NCI-H446 treated with DMSO at 0.1 percent for 48 hours (cell line): Measurements from ENCODE around the gene ARID3A.

Experiments used
- DNase-seq: peaks from one replicate; lab custom pipeline; 2025; lab: John Stamatoyannopoulos, UW

Gene ARID3A

DNA sequence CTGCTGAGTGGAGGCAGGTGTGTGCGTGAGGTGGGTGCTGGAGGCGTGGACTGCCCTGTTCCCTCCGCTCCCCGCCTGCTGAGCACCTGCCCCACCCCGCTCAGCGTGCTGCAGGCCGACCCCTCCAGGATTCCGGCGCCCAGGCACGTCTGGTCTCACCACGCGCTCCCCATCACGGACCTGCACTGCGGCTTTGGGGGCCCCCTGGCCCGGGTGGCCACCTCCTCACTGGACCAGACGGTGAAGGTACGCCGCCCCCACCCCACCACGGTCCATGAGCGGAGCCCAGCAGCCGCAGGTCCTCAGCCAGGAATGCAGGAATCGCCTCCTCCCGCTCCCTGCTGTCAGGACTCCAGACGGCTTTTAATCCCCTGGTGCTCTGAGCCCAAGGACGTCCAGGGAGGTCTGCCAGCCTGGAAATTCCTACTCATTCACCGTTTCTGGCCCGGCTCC lies 64.3 kb downstream of the ARID3A start:
- no peak for DNase-seq

DNA sequence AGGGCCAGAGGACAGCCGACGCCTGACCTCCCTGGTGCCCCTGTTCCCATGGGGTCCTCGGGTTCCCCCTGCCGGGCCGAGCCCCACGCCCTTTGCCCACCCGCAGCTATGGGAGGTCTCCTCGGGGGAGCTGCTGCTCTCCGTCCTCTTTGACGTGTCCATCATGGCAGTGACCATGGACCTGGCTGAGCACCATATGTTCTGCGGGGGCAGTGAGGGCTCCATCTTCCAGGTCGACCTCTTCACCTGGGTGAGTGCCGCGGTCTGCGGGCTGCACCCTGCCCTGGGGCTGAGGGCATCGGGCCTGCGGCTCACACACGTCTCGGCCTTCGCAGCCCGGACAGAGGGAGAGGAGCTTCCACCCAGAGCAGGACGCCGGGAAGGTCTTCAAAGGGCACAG lies 64.9 kb downstream of the ARID3A start:
- DNase-seq = no peak

DNA sequence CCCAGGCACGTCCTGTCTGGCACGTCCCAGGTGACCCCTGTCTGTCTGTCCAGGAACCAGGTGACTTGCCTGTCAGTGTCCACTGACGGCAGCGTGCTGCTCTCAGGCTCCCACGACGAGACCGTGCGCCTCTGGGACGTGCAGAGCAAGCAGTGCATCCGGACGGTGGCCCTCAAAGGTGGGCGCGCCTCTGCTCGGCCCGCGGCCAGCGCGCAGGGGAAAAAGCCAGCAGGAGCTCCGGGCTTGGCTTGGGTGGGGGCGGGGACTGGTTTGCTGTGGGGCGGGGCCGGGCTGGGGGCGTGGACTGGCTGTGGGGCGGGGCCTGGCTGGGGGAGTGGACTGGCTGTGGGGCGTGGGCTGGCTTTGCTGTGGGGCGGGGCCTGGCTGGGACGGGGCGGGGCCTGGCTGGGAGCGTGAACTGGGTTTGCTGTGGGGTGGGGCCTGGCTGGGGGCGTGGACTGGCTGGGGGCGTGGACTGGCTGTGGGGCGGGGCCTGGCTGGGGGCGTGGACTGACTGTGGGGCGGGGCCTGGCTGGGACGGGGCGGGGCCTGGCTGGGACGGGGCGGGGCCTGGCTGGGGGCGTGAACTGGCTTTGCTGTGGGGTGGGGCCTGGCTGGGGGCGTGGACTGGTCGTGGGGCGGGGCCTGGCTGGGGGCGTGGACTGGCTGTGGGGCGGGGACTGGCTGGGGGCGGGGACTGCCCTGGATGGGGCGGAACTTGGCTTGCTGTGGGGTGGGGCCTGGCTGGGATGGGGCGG lies 65.5 kb downstream of the ARID3A start:
- DNase-seq = peak; percentile 17

DNA sequence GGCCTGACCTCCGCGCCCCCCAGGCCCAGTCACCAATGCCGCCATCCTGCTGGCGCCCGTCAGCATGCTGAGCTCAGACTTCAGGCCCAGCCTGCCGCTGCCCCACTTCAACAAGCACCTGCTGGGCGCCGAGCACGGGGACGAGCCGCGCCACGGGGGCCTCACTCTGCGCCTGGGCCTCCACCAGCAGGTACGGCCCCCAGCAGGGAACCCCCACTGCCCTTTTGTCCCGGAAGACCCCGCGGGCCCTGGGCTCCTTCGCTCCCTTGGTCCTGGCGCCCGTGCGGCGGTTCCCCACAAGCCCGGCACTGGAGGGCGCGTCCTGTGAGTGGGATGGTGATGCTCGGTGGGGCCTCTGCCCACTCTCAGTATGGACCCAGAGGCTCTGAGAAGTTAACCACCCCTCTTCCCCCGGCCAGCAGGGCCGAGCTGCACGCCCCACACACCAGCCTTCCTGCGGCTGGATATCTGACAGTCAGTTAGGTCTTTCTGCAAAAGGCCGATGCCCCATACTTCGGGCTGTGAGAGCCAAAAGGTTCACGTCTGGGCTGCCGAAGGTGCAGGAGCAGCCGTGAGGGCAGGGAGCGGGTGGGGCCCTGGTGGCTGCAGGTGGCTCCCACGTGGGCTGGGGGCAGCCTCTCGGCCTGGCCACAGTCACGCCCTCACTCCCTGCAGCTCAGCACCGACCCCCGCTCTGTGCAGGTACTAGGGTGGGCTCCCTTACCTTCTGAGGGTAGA lies 66.3 kb downstream of the ARID3A start:
- DNase-seq = no peak

DNA sequence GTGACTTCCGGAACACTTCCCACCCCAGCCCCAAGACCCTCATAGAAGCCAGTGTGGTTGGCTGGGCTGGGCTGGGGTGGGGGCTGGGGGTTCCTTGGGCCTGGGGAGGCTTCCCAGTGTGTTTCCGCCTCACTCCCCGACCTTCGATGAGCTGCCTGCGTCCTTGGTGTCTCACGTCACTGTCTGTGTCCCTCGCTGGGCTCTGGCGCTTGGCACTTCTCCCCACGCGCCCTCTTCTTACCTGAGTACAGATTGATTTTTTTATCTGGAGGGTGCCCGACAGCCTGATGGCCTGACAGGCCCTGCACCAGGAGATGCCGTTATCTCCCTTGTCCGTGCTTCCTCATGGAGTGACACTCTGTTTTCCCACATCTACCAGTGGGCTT lies 66.8 kb downstream of the ARID3A start:
- DNase-seq = no peak

DNA sequence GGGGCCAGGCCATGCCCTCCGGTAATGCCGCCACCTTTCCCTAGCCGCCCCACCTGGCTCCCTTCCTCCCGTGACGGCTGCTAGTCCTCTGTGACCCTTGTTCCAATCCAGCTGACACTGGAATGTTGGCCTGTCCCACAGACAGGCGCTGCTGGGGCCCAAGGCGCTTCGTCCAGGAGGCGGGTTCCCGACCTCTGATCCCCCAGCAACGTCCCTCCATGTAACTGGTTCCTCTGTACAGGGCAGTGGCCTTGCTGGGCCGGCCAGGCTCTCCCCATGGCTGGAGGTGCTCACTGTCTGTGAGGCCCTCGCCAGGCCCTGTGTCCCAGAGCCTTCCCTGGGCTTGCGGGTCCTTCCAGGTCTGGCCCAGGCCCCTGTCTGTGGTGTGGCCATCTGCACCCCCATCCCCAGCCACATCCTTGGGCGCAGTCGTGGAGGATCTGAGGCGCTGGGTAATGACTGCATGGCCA lies 67.6 kb downstream of the ARID3A start:
- no peak for DNase-seq

DNA sequence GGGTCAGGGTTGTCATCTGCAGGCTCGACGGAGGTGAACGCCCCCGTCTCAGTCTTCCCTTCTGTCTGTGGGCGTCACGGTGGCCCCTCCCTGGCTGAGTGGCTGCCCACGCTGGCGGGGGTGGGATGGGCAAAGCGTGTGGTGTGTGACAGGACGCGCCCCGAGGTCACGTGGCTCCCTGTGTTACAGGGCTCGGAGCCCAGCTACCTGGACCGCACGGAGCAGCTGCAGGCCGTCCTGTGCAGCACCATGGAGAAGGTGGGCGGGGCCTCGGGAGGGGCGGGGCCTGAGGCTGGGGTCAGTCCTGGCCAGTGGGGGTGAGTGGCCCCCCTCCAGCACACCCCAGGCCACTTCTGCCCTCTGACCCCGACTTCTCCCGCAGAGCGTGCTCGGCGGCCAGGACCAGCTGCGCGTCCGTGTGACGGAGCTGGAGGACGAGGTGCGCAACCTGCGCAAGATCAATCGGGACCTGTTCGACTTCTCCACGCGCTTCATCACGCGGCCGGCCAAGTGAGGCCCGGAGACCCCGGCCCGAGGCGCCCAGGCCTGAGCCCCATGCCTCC lies 68.1 kb downstream of the ARID3A start:
- no peak for DNase-seq

DNA sequence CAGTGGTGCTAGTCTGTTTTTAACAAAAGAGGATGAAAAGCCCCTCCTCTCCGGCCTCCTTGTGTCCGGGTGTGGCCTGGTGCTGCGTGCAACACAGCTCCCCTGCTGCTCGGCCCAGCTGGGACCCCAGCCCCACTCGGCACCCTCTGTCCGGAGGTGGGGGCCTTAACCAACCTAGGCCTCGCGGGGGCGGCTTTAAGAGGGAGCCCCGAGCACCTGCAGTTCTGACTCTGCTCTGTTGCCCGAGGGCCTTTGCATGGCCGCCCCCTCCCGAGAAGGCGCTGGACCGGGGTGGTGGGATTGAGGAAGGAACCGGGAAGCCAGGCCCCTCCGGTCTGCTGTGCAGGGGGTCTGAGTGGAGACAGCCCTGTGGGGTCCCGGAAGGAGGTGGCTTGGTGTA lies 68.7 kb downstream of the ARID3A start:
- DNase-seq = no peak

DNA sequence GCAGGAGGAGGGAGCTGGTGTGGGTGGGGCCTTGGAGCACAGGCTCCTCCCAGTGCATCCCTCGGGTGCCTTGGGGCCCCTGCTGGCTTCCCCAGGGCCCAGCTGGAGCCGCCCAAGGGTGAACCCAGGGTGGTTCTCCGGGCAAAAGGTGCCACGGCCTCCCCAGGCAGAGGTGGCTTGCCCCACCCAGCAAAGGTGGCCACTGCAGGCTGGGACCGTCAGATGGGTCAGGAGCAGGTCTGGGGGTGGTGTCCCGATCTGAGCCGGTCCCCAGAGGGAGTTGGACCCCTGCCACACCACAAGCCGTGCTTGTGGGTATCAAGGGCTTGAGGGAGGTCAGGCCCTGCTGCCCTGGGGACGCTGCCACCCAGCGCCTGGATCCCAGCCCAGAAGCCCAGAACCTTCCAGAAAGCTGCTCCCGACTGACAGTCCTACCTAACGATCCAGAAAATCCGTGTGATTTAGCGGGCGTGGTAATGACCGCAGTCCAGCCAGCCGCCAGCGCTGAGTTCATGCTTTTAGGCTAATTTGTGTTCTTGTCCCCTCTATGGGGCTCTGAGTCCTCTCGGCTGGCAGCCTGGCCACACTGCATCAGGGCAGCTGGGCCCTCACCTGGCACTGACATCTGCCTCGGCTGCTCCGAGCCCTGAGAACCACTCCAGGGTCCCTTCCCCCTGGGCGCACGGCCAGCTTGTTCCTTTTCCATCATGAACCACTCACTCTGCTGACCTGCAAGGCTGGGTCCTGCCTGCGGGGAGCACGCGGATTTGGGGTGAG lies 69.4 kb downstream of the ARID3A start:
- DNase-seq = no peak

DNA sequence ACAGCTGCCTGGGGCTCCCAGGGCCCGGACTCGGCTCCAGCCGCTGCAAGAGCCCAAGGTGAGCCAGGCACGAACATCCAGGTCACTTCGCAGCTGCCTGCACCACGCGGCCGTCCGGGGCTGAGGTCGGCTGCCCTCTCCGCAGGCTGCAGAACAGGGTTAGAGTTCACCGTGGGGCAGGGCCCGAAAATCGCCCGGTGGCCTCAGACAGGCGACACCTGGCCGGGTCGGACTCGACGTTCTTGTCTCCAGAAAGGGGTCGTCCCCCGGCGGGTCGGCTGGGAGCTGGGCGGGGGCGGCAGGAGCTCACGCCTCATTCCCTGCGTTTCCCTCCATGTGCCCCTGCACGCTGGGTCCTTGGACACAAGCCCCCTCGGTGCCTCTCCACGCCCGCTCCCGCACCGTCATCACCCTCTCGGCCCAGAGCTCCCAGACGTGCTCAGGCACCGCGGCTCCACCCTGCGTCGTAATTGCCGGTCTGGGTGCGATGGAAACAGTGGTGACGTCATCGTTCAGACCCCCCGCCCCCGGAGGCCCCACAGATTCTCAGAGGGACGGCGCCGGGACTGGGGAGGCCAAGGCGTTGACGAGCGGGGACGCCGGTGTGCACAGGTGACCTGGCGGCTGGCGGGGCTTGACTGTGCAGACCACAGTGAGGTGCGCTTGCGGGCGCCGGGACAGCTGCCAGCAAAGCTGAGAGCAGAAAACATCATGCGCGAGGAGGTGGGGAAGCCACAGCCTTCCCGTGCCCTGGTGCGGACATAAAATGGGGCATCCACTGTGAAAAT lies 70.4 kb downstream of the ARID3A start:
- DNase-seq = peak; percentile 9

DNA sequence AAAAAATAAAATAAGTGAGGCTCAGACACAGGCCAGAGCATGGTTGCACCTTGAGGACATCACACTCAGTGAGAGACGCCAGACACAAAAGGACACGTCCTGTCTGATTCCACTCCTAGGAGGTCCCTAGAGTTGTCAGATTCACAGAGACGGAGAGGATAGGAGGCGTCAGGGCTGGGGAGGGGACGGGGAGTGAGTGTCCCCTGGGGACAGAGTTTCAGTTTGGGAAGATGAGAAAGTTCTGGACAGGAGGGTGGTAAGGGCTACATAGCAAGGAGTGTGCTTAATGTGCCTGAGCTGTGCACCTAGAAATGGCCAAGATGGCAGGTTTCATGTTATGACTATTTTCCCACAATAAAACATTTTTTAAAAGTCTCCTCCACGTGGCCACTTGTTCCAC lies 72.2 kb downstream of the ARID3A start:
- no peak for DNase-seq

DNA sequence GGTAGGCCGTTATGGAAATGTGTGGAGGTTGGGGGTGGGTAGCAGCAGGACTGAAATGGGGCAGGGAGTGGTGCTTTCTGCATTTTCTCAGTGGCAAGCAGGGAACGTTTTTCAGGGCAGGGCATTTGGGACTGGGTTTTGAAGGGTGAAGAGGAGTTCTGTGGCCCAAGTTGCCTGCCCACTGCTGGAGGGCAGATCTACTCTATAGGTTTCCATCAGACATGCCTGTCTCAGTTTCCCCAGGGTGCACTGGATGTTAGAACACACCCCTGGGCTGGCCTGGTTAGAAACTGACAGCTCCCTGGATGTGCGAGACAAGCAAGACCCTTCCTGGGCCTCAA lies 73.5 kb downstream of the ARID3A start:
- DNase-seq = no peak

DNA sequence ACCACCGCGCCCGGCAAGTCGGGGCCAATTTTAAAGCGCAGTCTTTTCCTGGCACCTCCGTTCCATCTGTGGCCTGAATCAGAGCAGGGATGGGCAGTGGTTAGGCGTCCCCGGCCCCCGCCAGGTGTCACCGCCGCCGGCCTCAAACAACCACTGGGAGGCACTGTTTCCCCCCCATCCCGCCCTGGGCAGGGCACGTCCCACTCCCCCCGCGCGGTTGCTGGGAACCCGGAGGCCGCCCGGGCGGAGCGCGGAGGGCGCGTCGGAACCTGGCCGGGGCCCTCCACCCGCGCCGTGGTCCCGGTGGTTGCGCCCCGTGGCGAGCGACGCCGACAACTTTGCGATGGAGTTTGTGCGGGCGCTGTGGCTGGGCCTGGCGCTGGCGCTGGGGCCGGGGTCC lies 74.3 kb downstream of the ARID3A start, which contains the start of gene GRIN3B:
GRIN3B (plus strand) TSS at position 325 of the 400 bp plus-strand sequence; CDS start at position 344, 19 bp downstream.
- DNase-seq = no peak

DNA sequence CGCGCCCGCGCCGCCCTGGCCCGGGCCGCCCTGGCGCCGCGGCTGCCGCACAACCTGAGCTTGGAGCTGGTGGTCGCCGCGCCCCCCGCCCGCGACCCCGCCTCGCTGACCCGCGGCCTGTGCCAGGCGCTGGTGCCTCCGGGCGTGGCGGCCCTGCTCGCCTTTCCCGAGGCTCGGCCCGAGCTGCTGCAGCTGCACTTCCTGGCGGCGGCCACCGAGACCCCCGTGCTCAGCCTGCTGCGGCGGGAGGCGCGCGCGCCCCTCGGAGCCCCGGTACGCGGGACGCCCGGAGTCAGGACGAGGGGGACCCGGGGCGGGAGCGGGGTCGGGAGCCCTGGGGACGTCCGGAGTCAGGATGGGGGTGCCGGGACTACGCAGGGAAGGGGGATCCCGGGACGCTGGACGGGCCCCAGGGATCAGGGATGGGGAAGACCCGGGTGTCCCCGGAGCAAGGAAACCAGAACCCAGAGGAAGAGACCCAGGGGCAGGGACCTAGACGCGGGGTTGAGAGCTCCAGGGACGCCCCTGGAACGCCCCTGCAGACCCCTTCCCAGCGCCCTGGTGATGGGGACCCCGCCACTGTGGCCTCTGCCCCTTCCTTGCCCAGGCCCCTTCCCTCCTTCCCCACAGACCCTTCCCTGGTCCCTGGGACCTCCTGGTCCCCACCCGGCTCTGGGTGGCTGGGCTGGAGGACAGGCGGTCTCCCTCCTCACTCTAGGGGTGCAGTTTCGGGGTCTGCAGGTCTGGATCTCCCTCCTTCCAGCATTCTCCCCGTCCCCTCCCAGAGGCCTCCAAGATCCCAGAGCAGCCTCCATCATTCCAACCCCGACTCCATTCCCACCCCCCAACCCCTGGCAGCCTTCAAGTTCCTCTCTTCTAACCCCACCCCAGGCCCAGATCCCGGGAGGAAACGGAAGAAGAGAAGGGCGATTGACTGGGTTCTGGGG lies 75.0 kb downstream of the ARID3A start:
- no peak for DNase-seq

DNA sequence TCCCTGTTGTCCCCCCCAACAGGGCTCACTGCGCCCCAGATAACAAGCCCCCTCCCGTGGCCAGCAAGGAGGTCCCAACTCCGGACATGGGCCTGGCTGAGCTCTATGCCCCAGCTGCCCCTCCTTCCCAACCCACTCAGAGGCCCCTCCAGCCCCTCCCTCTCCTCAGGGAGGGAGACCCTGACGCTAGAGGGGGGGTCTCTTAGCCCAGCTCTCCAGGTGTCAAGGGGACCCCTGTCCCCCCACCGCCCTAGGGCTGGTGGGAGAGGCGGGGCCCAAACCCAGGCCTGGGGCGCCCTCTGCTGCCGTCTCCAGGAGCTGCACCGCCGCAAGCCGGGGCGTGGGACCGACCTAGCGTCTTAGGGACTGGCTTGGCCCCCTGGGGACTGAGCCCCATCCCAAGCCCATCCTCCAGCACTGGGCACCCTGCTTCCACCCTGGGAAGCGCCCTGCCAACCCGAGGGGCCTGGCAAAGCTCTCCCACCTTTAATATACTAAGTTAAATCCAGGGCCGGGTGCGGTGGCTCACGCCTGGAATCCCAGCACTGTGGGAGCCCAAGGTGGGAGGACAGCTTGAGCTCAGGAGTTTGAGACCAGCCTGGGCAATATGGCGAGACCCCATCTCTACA lies 75.8 kb downstream of the ARID3A start:
- no peak for DNase-seq

DNA sequence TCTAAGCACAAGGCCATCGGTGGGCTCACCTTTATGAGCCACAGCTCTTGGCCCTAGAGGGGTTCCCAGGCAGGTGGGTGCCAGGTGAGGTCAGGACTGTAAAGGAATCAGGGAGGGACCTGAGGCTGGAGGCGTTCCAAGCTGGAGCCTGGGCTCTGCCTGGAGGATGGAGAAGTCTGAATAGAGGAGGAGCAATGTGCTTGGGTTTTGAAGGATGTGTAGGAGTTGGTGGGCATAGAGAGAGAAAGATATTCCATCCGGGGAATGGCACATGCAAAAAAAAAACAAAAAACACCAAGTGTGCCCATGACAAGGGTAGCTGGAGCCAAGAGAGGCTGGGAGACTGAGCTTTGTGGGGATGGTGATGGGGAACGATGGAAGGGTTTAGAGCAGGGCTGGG lies 76.8 kb downstream of the ARID3A start:
- DNase-seq = no peak

DNA sequence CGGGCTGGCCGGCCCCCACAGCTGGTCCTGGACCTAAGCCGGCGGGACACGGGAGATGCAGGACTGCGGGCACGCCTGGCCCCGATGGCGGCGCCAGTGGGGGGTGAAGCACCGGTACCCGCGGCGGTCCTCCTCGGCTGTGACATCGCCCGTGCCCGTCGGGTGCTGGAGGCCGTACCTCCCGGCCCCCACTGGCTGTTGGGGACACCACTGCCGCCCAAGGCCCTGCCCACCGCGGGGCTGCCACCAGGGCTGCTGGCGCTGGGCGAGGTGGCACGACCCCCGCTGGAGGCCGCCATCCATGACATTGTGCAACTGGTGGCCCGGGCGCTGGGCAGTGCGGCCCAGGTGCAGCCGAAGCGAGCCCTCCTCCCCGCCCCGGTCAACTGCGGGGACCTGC lies 77.4 kb downstream of the ARID3A start:
- no peak for DNase-seq

DNA sequence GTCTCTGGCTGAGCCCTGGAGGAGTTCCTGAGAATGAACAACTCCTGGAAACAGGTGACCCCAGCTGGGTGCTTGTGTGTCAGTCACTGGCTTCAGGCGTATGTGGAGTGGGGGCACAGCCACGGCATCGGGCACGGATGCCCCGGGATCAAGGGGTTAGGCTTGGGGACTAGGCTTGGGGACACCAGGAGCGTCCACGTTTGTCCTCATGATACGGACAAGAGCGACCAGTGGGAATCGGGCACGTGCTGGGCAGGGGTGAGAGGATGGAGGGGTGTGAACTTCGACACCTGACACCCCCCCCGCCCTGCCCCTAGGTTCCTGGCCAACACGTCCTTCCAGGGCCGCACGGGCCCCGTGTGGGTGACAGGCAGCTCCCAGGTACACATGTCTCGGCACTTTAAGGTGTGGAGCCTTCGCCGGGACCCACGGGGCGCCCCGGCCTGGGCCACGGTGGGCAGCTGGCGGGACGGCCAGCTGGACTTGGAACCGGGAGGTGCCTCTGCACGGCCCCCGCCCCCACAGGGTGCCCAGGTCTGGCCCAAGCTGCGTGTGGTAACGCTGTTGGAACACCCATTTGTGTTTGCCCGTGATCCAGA lies 78.5 kb downstream of the ARID3A start:
- DNase-seq = no peak
